AG10803 (cell line): ENCODE measurements around the gene ADAMTS20.

Experiments
- DNase-seq: peaks from one replicate; pipeline ENCODE4 v3.0.0; 2010; ENCODE audit warnings: low read depth
- H3K4me3 ChIP-seq: 2 replicates; pipeline ENCODE4 v1.5.1; 2011; ENCODE audit warnings: mild to moderate bottlenecking, low read length, control low read depth
- TF ChIP-seq, protein P1 (sequence below): conservative IDR thresholded peaks from 2 replicates; pipeline ENCODE4 v1.5.1; 2011; ENCODE audit warnings: mild to moderate bottlenecking, low read length, control low read depth, inconsistent platforms

The ADAMTS20 gene

DNA sequence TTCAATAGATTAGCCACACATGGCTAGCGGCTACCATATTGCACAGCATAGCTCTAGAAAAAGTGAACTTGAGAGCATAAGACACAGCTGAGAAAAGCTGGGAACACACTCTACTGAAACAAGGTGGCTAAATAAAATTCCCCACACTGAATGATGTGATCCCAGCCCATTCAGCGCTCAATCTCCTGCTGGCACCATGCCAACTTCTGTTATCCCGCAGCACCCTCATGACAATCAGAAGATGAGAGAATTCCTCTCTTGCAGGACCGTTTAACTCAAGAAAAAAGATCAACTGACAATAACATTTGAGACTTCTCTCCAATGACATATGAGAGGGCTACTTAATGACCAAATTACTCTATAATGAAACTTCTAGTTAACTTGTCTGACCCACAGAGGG is 115.4 kb downstream of the ADAMTS20 start:
- DNase-seq: no peak
- H3K4me3 ChIP-seq: no peak overlapping the region
- TF ChIP-seq, protein P1, sequence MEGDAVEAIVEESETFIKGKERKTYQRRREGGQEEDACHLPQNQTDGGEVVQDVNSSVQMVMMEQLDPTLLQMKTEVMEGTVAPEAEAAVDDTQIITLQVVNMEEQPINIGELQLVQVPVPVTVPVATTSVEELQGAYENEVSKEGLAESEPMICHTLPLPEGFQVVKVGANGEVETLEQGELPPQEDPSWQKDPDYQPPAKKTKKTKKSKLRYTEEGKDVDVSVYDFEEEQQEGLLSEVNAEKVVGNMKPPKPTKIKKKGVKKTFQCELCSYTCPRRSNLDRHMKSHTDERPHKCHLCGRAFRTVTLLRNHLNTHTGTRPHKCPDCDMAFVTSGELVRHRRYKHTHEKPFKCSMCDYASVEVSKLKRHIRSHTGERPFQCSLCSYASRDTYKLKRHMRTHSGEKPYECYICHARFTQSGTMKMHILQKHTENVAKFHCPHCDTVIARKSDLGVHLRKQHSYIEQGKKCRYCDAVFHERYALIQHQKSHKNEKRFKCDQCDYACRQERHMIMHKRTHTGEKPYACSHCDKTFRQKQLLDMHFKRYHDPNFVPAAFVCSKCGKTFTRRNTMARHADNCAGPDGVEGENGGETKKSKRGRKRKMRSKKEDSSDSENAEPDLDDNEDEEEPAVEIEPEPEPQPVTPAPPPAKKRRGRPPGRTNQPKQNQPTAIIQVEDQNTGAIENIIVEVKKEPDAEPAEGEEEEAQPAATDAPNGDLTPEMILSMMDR: no peak

GRCh38 chr12:43434614-43435013 is 117.4 kb downstream of the ADAMTS20 start:
- no peak overlapping the region for H3K4me3 ChIP-seq
- TF ChIP-seq, protein P1: no peak
- no peak for DNase-seq

DNA sequence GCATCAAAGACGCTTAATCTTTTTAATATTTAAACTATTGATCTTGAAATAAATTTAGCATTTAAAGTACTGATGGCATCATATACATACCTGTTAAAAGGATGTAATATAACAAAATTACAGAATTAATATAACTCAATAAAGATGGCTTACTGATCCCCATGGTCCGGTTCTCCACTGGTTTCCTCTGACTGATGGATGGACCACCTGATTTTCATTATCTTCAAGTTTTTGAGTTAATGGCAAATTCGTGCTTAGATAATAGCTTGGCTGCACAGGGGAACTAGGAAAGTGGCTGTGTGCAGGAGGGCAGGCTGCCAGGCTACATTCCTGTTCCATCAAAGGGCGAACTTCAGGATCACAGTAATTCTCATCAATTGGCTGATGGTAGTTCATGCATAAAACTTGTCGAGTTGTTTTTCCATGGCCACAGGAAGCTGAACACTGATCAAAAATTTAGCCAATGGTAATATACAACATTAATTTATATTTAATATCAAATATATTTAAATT is 123.9 kb downstream of the ADAMTS20 start:
- H3K4me3 ChIP-seq: no peak overlapping the region
- TF ChIP-seq, protein P1: no peak
- peak; percentile 0 for DNase-seq

GRCh38 chr12:43425361-43425760 is 126.6 kb downstream of the ADAMTS20 start:
- no peak overlapping the region for H3K4me3 ChIP-seq
- TF ChIP-seq, protein P1: no peak
- DNase-seq: no peak

GRCh38 chr12:43416981-43417380 is 135.0 kb downstream of the ADAMTS20 start:
- DNase-seq: no peak
- H3K4me3 ChIP-seq: no peak overlapping the region
- TF ChIP-seq, protein P1: no peak

GRCh38 chr12:43407816-43408645 is 144.0 kb downstream of the ADAMTS20 start:
- peak; percentile 4 for DNase-seq

More at GRCh38 chr12:43407816-43408645, 144.0 kb downstream of the ADAMTS20 start:
- TF ChIP-seq, protein P1: no peak
- H3K4me3 ChIP-seq: no peak overlapping the region
